ENCODE measurements around the gene KRTAP9-6. TPM values are rescaled to one million over a fixed set of nuclear protein-coding genes. Genes with fewer than 3 reads are reported as not detected.

The KRTAP9-6 gene
- total RNA-seq, 4 donors from 2014 or later = not detected

- Histone ChIP-seq H3K9me3 (no peaks in the 10 kb centered on the region), H3K4me3 (no peak overlapping the region), H3K27ac (no peak overlapping the region), H3K4me1 (no peaks in the 10 kb centered on the region), H3K27me3 (no peaks in the 10 kb centered on the region), H3K36me3 (no peaks in the 10 kb centered on the region)
- DNase-seq = no peak
- intact Hi-C loops (cut with DNase I; ENCODE audit: low total_unique reads) = no loop called here
- TF ChIP-seq CTCF (IDR thresholded peaks at IDR 0.05) (no peak), POLR2A (IDR thresholded peaks at IDR 0.05) (no peak)
Measured at GRCh38 chr17:41278176-41278955, 13.2 kb downstream of the KRTAP9-6 start.

- no peak overlapping the region for H3K27ac ChIP-seq
- intact Hi-C loops (cut with DNase I; ENCODE audit: low total_unique reads) = no loop called here
- DNase-seq = no peak
Measured at GRCh38 chr17:41284043-41284442, 18.9 kb downstream of the KRTAP9-6 start.

GRCh38 chr17:41284546-41284945 lies 19.4 kb downstream of the KRTAP9-6 start:
- no peak for DNase-seq
- Histone ChIP-seq H3K36me3 (no peaks in the 10 kb centered on the region), H3K27me3 (no peaks in the 10 kb centered on the region), H3K4me1 (no peaks in the 10 kb centered on the region), H3K27ac (no peak overlapping the region), H3K9me3 (no peaks in the 10 kb centered on the region), H3K4me3 (no peak overlapping the region)
- intact Hi-C loops (cut with DNase I; ENCODE audit: low total_unique reads) = no loop called here
- TF ChIP-seq POLR2A (IDR thresholded peaks at IDR 0.05) (no peak), CTCF (IDR thresholded peaks at IDR 0.05) (no peak)

More at GRCh38 chr17:41284043-41284442, 18.9 kb downstream of the KRTAP9-6 start:
- H3K4me1 ChIP-seq = no peaks in the 10 kb centered on the region
- no peaks in the 10 kb centered on the region for H3K9me3 ChIP-seq
- H3K27me3 ChIP-seq = no peaks in the 10 kb centered on the region
- TF ChIP-seq CTCF (IDR thresholded peaks at IDR 0.05) (no peak), POLR2A (IDR thresholded peaks at IDR 0.05) (no peak)
- H3K4me3 ChIP-seq = no peak overlapping the region
- no peaks in the 10 kb centered on the region for H3K36me3 ChIP-seq

- DNase-seq = no peak
- Histone ChIP-seq H3K36me3 (no peaks in the 10 kb centered on the region), H3K4me3 (no peak overlapping the region), H3K4me1 (no peaks in the 10 kb centered on the region), H3K9me3 (no peaks in the 10 kb centered on the region), H3K27ac (no peak overlapping the region), H3K27me3 (no peaks in the 10 kb centered on the region)
- intact Hi-C loops (cut with DNase I; ENCODE audit: low total_unique reads) = no loop called here
- TF ChIP-seq CTCF (IDR thresholded peaks at IDR 0.05) (no peak), POLR2A (IDR thresholded peaks at IDR 0.05) (no peak)
Measured at GRCh38 chr17:41287050-41287449, 21.9 kb downstream of the KRTAP9-6 start.

GRCh38 chr17:41294016-41294415 lies 28.8 kb downstream of the KRTAP9-6 start:
- H3K27me3 ChIP-seq = no peaks in the 10 kb centered on the region
- H3K4me1 ChIP-seq = no peaks in the 10 kb centered on the region
- no peak for TF ChIP-seq POLR2A (IDR thresholded peaks at IDR 0.05)
- no peak for TF ChIP-seq CTCF (IDR thresholded peaks at IDR 0.05)
- intact Hi-C loops (cut with DNase I; ENCODE audit: low total_unique reads) = no loop called here
- H3K4me3 ChIP-seq = no peak overlapping the region
- H3K36me3 ChIP-seq = no peaks in the 10 kb centered on the region
- no peak overlapping the region for H3K27ac ChIP-seq
- DNase-seq = no peak
- no peaks in the 10 kb centered on the region for H3K9me3 ChIP-seq

Data from uterus (tissue), 4 donors.